ENCODE results near the gene RGL3.
"Not testable (repeated sequence)": the region's sequence is repeated elsewhere in the genome, so short reads cannot be mapped to it uniquely, and the experiment has no call there.

RGL3 gene, protein sequence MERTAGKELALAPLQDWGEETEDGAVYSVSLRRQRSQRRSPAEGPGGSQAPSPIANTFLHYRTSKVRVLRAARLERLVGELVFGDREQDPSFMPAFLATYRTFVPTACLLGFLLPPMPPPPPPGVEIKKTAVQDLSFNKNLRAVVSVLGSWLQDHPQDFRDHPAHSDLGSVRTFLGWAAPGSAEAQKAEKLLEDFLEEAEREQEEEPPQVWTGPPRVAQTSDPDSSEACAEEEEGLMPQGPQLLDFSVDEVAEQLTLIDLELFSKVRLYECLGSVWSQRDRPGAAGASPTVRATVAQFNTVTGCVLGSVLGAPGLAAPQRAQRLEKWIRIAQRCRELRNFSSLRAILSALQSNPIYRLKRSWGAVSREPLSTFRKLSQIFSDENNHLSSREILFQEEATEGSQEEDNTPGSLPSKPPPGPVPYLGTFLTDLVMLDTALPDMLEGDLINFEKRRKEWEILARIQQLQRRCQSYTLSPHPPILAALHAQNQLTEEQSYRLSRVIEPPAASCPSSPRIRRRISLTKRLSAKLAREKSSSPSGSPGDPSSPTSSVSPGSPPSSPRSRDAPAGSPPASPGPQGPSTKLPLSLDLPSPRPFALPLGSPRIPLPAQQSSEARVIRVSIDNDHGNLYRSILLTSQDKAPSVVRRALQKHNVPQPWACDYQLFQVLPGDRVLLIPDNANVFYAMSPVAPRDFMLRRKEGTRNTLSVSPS

DNA sequence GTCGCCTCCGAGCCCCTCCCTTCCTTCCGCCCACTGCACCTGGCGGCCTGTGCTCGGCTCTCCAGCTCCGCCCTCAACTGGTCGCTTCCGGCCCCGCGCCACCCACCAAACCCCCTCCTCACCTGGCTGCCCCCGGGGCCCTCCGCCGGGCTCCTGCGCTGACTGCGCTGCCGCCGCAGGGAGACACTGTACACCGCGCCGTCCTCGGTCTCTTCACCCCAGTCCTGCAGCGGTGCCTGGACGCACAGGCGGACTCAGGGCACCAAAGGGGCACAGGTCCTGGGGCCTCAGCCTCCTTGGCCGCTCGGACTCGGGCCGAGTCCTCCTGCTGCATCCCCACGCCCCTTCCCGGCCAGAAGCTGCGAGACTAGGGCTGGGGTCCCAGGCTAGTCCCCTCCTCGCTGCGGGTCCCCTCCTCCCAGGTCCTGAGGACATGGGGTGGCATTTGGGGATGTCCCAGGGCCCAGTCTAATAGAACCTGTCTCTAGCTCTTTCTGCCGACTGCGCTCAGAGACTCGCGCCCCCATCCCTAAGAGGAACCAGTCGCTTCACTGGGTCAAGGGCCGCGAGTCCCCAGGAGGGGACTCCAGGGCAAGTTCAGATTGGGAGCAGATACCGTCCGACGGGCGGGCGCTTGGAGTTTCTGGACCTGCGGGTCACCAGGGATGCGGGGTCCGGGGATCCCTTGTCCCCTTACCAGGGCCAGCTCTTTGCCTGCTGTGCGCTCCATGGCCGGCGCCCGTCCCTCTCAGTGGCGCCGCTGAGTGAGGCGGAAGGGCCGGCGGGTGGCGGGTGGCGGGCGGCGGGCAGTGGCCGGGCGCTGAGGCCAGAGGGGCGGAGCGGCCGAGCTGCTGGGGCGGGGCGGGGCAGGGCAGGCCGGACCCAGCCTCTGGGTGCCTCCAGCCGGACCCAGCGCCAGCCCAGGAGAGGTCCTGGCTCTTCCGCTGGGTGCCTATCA lies at the start of gene RGL3:
TSS of gene RGL3 (minus strand) at position 766 of the 958 bp plus-strand sequence. CDS start at position 730, 36 bp downstream.
- no peak for DNase-seq

DNA sequence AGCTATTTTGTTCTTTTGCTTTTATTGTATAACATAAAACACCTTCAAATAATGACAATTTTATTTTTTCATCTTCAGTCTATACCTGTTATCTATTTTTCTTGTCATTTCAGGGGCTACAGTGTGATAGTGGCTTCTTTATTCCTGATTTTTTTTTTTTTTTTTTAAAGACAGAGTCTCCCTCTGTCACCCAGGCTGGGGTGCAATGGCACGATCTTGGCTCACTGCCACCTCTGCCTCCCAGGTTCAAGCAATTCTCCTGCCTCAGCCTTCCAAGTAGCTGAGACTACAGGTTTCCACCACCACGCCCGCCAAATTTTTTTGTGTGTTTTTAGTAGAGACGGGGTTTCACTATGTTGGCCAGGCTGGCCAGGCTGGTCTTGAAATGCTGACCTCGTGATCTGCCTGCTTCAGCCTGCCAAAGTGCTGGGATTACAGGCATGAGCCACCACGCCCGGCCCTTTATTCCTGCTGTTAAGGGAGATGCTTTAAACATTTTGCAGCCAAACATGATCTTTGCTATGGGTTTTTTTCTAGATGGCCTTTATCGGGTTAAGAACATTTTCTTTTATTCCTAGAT lies 49.2 kb upstream of the RGL3 start:
- DNase-seq: not testable (repeated sequence)

DNA sequence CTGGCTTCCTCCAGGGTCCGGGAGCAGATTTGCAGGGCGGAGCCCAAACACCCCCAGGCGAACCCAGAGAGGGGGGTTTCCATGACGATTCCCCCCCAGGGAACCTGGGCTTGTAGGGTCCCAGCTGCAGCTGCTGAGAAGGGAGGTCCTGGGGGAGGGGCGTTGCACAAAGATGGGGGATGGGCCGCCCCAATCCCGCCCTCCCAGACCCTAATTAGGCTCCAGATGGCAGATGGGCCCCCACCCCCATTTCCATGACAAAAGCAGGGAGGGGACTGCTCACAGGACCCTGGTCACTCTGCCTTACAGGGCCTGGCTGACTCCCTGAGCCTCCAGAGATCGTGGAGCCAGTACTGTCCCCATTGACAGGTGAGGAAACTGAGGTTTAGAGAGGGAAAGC lies 46.5 kb upstream of the RGL3 start:
- DNase-seq: no peak

- DNase-seq: no peak
These were observed 45.5 kb upstream of the RGL3 start for GRCh38 chr19:11464333-11465265.

- no peak for DNase-seq
These were observed 44.3 kb upstream of the RGL3 start for GRCh38 chr19:11463391-11463790.

DNA sequence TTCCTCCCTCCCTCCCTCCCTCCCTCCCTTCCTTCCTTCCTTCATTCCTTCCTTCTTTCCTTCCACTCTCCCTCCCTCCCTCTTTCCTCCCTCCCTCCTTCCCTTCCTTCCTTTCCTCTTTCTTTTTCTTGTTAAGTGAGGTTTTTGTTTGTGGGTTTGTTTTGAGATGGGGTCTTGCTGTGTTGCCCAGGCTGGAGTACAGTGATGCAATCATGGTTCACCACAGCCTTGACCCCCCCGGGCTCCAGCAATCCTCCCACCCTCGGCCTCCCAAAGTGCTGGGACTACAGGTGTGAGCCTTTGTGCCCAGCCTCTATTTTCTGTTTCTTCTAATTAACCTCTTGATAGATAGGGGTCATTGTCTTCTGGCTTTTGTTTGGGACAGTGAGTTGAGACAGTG lies 42.3 kb upstream of the RGL3 start:
- DNase-seq: no peak

DNA sequence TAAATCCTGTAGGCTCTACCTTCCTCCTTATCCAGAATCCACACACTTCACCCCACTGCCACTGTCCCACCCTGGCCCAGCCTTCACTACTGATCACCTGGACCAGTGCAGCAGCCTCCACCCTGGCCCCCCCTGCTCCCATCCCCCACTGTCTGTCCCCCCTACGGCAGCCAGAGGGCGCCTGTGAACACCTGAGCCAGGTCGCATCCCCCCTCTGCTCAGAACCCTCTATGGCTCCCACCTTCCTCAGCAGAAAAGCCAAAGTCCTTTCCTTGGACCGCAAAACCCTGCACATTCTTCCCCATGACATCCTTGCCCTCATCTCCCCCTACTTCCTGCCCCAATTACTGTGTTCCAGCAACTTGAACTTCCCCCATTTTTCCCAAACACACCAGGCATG lies 41.1 kb upstream of the RGL3 start:
- DNase-seq: no peak

DNA sequence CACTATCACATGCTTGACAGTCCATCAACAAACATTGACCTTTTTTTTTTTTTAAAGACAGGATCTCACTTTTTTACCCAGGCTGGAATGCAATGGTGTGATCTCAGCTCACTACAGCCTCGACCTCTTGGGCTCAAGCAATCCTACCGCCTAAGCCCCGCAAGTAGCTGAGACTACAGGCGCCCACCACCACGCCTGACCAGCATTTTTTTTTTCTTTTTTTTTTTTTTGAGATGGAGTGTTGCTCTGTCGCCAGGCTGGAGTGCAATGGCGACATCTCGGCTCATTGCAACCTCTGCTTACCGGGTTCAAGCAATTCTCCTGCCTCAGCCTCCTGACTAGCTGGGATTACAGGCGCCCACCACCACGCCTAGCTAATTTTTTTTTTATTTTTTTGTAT lies 39.8 kb upstream of the RGL3 start:
- DNase-seq: not testable (repeated sequence)

- no peak for DNase-seq
These were observed 39.3 kb upstream of the RGL3 start for GRCh38 chr19:11458236-11458900.

DNA sequence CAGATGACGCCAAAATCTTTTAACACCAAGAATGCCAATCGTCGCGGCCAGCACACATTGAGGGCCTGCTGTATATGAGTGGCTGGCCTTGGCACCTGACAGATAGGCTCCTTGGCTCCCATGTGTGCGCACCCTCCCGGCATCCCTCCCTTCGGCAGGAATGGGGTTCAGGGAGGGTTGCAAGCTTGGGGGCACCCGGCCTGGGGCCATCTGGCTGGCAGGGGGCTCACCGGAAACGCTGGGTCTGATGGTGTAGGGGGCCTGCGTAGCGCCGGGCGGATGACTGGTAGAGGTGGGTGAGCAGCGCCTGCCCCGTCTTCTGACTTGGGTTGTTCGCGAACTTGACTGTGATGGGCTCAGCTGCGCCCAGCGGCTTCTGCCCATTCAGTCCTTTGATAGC lies 38.7 kb upstream of the RGL3 start:
- no peak for DNase-seq

DNA sequence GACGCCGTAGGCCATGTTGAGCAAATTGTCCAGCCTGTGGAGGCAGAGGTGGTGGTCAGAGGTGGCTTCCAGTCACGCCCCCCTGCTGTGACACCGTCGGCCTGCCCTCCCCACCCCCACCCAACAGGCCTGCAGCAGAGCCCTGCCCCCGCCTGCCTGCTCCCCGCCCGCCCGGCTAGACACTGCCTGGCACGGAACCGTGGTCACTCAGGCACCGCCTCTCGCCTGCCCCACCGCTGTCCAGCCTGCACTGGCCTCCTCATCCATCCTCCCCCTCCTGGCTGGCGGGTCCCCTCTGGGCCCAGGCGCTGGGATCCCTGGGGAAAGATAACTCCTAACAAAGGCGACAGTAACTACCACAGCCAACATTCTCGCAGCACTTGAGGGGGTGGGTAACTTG lies 38.0 kb upstream of the RGL3 start:
- no peak for DNase-seq

- no peak for DNase-seq
These were observed 37.5 kb upstream of the RGL3 start for GRCh38 chr19:11456659-11457058.

DNA sequence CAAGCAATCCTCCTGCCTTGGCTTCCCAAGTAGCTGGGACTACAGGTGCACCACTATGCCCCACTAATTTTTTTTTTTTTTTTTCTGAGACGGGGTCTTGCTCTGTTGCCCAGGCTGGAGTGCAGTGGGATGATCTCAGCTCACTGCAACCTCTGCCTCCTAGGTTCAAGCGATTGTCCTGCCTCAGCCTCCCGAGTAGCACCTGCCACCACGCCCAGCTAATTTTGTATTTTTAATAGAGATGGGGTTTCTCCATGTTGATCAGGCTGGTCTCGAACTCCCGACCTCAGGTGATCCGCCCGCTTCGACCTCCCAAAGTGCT lies 36.1 kb upstream of the RGL3 start:
- DNase-seq: not testable (repeated sequence)

DNA sequence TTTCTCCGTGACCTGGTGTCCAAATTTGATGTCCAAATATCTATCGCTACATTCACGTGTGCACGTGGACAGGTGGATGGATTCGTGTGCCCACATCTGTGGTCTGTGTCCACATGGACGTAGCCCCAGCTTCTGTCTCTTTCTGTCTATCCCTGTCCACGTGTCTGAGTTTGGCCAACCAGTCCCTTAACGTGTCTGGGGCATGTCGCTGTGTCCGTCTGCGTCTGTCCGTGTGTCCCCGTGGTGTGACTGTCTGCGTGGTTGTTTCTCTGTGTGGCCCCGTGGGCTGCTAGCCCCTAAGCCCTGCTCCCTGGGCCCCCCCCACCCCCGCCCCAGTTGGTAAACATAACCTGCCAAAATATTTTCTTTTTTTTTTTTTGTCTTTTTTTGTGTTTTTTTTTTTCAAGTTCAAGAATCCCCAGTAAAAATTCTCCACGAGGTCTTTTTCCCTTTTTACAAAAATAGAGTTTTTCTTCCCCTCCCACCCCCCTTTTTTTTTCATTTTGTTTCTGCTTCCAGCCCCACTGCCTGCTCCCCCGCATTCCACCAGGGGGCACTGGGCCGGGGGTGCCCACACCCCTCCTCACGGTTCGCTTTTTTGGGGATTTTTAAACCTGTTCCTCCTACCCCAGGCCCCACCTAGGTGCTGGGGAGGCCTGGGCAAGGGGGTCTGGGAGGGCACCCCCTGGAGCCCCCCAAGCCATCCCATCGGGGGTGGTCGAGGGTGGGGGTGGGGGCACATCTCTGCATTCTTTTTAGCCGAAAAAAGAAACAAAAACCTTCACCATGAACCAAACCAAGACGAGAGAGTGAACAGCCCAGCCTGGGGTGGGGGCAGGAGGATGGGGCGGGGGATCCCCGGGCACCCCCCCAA lies 34.6 kb upstream of the RGL3 start:
- DNase-seq: peak in 1 of 6 experiments; percentile 9

GRCh38 chr19:11452620-11453310 lies 33.7 kb upstream of the RGL3 start:
- DNase-seq: no peak

- DNase-seq: no peak
These were observed 32.9 kb upstream of the RGL3 start for GRCh38 chr19:11451871-11452619.

DNA sequence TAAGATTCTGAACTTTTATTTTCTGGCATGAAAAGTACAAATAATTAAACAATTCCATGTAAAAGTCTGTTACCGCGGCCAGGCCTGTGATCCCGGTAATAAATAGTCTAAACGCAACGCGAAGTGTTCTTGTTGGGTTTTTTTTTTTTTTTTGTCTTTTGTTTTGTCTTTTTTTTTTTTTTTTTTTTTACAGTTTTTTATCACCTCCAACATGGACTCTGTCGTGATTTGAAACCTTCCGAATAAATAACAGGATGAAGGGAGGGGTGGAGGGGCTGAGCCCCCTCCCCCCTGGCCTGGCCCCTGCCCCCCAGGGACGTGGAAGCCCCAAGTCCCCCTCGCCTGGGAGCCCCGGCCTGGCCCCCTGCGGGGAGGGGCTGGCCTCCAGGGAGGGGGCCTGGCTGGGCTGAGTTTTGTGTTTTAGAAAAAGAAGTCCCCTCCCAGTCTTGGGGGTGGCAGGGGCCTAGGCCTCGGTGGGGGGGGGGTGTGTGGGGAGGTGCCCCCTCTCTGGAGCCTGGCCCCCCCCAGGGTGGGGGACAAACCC lies 32.3 kb upstream of the RGL3 start:
- no peak for DNase-seq

DNA sequence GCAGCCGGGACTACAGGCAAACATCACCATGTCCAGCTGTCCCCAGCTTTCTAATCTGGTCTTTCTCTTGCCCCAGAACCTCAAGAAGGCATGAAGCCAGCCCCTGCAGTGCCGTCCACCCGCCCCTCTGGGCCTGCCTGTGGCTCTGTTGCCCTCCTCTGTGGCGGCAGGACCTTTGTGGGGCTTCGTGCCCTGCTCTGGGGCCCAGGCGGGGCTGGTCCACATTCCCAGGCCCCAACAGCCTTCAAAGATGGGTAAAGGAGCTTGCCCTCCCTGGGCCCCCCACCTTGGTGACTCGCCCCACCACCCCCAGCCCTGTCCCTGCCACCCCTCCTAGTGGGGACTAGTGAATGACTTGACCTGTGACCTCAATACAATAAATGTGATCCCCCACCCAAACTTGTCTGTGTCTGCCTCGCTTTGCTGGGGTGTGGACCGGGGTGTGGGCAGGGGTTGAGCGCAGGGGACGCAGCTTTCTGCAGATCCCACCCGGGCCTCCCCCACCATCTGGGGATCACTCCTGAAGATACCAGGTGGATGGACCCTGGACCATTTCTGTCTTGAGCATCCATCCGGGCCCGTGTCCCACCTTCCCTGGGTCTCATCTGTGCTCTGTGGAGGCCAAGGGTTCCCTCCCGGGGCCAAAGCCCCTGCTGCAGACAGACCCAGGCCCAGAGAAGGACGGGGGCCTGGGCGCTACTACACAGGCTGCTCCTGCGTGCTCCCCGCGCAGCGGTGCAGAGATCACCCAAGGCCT lies 31.6 kb upstream of the RGL3 start:
- DNase-seq: no peak
